Astrocyte of the spinal cord (primary cell): ENCODE results near the gene MED6.

Experiments
- DNase-seq: peaks from one replicate; pipeline ENCODE4 v3.0.0; 2011; ENCODE audit warnings: low read depth, low spot score
- H3K4me3 ChIP-seq: 2 replicates; pipeline ENCODE4 v1.5.1; 2011; ENCODE audit warnings: low read depth, mild to moderate bottlenecking, low read length, moderate library complexity
- CTCF ChIP-seq: IDR thresholded peaks from 2 replicates; pipeline ENCODE4 v1.5.1; 2012; ENCODE audit warnings: low read depth, mild to moderate bottlenecking, low read length, inconsistent platforms
- in situ Hi-C: cut with HindIII; loops from 2 replicates; pipeline ENCODE4 v1.10.0; 2017; ENCODE audit warnings: low sequenced_read_pairs

The MED6 gene

GRCh38 chr14:70624972-70625371, 24.5 kb upstream of the MED6 start:
- in situ Hi-C loops, result no loop called here
- TF ChIP-seq CTCF, result no peak
- H3K4me3 ChIP-seq, result no peak overlapping the region
- DNase-seq, result no peak

GRCh38 chr14:70622111-70622712, 21.8 kb upstream of the MED6 start:
- in situ Hi-C loops, result no loop called here
- peak; percentile 45 for DNase-seq
- peak; percentile 84 for TF ChIP-seq CTCF
- no peak overlapping the region for H3K4me3 ChIP-seq

GRCh38 chr14:70619708-70620107, 19.3 kb upstream of the MED6 start:
- DNase-seq, result no peak
- in situ Hi-C loops, result no loop called here
- H3K4me3 ChIP-seq, result no peak overlapping the region
- no peak for TF ChIP-seq CTCF

- TF ChIP-seq CTCF, result no peak
These were observed 17.9 kb upstream of the MED6 start for GRCh38 chr14:70618314-70618713.

GRCh38 chr14:70616646-70617045, 16.2 kb upstream of the MED6 start:
- no peak for DNase-seq

More at GRCh38 chr14:70618314-70618713, 17.9 kb upstream of the MED6 start:
- in situ Hi-C loops, result no loop called here
- DNase-seq, result no peak
- H3K4me3 ChIP-seq, result no peak overlapping the region

GRCh38 chr14:70611216-70611615, 10.8 kb upstream of the MED6 start:
- no peak overlapping the region for H3K4me3 ChIP-seq
- no peak for DNase-seq
- no peak for TF ChIP-seq CTCF
- in situ Hi-C loops, result no loop called here

More at GRCh38 chr14:70616646-70617045, 16.2 kb upstream of the MED6 start:
- no peak for TF ChIP-seq CTCF
- in situ Hi-C loops, result no loop called here
- no peak overlapping the region for H3K4me3 ChIP-seq
